BE2C (cell line): ENCODE measurements around the gene TEX30.
A peak's percentile ranks its signal among the peaks of the same experiment; 100 is the strongest.

Experiments
- DNase-seq: peaks from one replicate; pipeline ENCODE4 v3.0.0-alpha.2; 2020
- H3K27me3 ChIP-seq: fragments of 250-450 bp; sonication (Bioruptor Pico); 2 replicates; pipeline ENCODE4 v1.5.1; 2020; ENCODE audit warnings: mild to moderate bottlenecking
- H3K36me3 ChIP-seq: fragments of 250-450 bp; sonication (Bioruptor Pico); 2 replicates; pipeline ENCODE4 v1.5.1; 2020; ENCODE audit warnings: mild to moderate bottlenecking
- H3K4me1 ChIP-seq: fragments of 250-450 bp; sonication (Bioruptor Pico); 2 replicates; pipeline ENCODE4 v1.5.1; 2020
- H3K4me3 ChIP-seq: 2 replicates; pipeline ENCODE4 v1.5.1; 2011; ENCODE audit warnings: low read depth, low read length
- H3K9me3 ChIP-seq: fragments of 250-450 bp; sonication (Bioruptor Pico); 2 replicates; pipeline ENCODE4 v1.5.1; 2020
- CTCF ChIP-seq: IDR thresholded peaks from 2 replicates; pipeline ENCODE4 v1.5.1; 2012; ENCODE audit warnings: mild to moderate bottlenecking, low read depth, low read length

Gene TEX30

DNA sequence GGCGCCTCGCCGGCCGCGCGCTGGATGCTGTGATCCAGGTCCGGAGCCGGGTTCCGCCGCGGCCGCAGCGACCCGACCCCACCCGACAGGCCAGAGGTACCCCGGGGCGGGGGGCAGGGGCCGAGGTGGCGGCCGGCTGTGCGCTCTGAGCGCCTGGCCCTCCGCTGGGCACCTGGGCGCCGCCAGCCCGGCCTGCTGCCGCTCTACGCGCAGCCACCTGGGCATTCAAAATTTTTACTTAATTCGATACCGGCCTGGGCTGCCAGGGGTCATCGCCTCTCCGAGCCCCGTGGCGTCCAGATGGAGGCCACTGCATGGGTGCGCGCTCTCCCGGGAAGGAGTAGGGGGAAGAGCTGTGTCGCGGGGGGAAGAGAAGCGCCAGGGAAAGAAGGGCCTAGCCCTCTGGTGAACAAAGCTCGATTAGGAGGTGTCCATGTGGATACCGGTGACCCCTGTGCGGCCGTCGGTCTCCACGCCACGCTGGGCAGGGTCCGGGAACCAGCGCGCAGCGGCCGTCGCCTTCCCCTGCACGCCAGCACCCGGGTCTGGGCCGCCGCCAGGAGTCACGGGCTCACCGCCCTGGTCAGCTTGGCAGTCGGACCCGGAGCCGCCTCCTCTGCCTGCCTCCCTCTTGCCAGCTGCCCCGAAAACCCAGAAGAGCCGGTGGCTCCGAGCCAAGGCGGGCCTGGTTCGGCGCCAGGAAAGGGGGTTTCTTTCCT is 26.0 kb upstream of the TEX30 start:
- H3K36me3 ChIP-seq, result no peaks in the 10 kb centered on the region
- H3K4me1 ChIP-seq, result peaks cover 10% of the 10 kb centered on the region
- H3K27me3 ChIP-seq, result no peaks in the 10 kb centered on the region
- peak overlapping the region; percentile 91 for H3K4me3 ChIP-seq
- no peaks in the 10 kb centered on the region for H3K9me3 ChIP-seq
- peak; percentile 48 for DNase-seq
- TF ChIP-seq CTCF, result no peak

GRCh38 chr13:102798581-102799425 is 25.2 kb upstream of the TEX30 start, which contains the start of the genes BIVM and POGLUT2:
Gene BIVM, plus strand, starts transcription at chr13:102799119. Its CDS starts 8,149 bp downstream, at chr13:102807268.
Gene POGLUT2, minus strand, starts transcription at chr13:102798976. Its CDS starts 306 bp downstream, at chr13:102798670.
- peak; percentile 96 for DNase-seq
- Histone ChIP-seq H3K36me3 (no peaks in the 10 kb centered on the region), H3K27me3 (no peaks in the 10 kb centered on the region), H3K9me3 (no peaks in the 10 kb centered on the region), H3K4me3 (peak within 1 kb of the TSS; percentile 91), H3K4me1 (peaks cover 10% of the 10 kb centered on the region)
- TF ChIP-seq CTCF, result no peak

GRCh38 chr13:102793611-102794355 is 20.2 kb upstream of the TEX30 start:
- no peaks in the 10 kb centered on the region for H3K27me3 ChIP-seq
- peaks cover 20% of the 10 kb centered on the region for H3K36me3 ChIP-seq
- H3K9me3 ChIP-seq, result no peaks in the 10 kb centered on the region
- H3K4me3 ChIP-seq, result no peak overlapping the region
- TF ChIP-seq CTCF, result no peak
- no peaks in the 10 kb centered on the region for H3K4me1 ChIP-seq
- no peak for DNase-seq

- no peaks in the 10 kb centered on the region for H3K27me3 ChIP-seq
- H3K36me3 ChIP-seq, result peaks cover 32% of the 10 kb centered on the region
- H3K4me1 ChIP-seq, result no peaks in the 10 kb centered on the region
- no peaks in the 10 kb centered on the region for H3K9me3 ChIP-seq
- no peak overlapping the region for H3K4me3 ChIP-seq
- TF ChIP-seq CTCF, result no peak
- DNase-seq, result no peak
These were observed 18.8 kb upstream of the TEX30 start for GRCh38 chr13:102792396-102792795.

- Histone ChIP-seq H3K9me3 (no peaks in the 10 kb centered on the region), H3K27me3 (no peaks in the 10 kb centered on the region), H3K36me3 (peaks cover 44% of the 10 kb centered on the region), H3K4me3 (no peak overlapping the region), H3K4me1 (no peaks in the 10 kb centered on the region)
- TF ChIP-seq CTCF, result no peak
- DNase-seq, result no peak
These were observed 15.1 kb upstream of the TEX30 start for GRCh38 chr13:102788683-102789082.
